CD4-positive, alpha-beta T cell treated with Interleukin-21 for 1 hour (primary cell): ENCODE results near the gene KRT83.

ENCODE experiments used
- DNase-seq: peaks from one replicate; pipeline ENCODE4 v3.0.0-alpha.2; 2020

KRT83 gene

GRCh38 chr12:52320784-52321400 lies at the start of gene KRT83:
TSS of gene KRT83 (minus strand) at chr12:52321398. CDS start at chr12:52321335, 63 bp downstream.
- DNase-seq, result no peak

- no peak for DNase-seq
Measured at GRCh38 chr12:52369809-52370208, 48.6 kb upstream of the KRT83 start.

DNA sequence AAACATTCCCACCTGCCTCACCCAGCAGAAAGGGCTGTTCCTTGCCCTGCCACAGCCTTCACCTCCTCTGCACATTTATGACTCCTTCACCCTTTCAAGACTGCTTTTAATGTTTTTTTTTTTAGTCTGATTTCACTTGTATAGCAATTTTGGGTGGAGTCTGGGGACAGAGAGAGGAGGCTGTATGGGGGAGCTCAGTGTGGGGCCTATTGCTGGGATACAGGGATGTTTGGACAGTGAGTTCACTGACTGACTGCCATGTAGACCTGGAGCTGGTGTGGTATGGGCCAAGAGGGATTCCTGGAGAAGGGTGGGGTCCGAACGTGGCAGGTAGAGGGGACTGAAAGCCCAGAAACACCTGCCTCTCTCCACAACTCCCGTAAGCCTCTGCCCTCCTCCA lies 48.0 kb upstream of the KRT83 start:
- no peak for DNase-seq

- no peak for DNase-seq
Measured at GRCh38 chr12:52368508-52368907, 47.3 kb upstream of the KRT83 start.

- DNase-seq, result no peak
Measured at GRCh38 chr12:52367876-52368275, 46.7 kb upstream of the KRT83 start.

DNA sequence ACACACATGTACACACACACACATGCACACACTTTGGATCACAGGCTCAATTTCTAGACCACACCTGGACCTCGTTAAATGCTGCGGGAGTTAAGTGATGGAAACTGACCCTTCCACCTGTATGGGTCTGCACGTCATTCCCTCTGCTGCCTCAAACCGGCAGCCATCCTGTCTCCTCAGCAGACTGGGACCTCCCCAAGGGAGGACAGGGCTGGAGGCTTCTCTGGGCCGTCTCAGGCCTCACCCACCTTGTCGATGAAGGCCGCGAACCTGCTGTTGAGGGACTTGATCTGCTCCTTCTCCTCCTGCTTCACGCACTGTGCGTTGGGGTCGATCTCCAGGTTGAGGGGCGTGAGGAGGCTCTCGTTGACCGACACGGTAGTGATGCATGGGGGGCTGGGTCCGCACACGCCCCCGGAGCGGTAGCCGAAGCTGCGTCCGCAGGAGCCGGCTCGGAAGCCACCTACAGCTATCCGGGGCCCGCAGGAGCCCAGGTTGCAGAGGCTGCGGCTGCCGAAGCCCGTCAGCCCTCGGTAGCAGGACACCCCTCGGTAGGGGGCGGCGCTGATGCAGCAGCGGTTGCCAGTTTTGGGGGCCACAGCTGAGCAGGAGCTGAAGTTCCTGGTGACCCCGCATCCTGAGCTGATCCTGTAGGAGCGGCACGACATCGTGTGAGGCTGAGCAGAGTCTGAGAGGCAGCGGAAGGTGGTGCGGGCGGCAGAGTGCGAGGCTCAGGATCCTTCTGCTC lies 45.7 kb upstream of the KRT83 start, which contains the start of gene KRT85:
KRT85 (minus strand) TSS at position 744 of the 748 bp plus-strand sequence; CDS start at position 668, 76 bp downstream.
- DNase-seq, result no peak

DNA sequence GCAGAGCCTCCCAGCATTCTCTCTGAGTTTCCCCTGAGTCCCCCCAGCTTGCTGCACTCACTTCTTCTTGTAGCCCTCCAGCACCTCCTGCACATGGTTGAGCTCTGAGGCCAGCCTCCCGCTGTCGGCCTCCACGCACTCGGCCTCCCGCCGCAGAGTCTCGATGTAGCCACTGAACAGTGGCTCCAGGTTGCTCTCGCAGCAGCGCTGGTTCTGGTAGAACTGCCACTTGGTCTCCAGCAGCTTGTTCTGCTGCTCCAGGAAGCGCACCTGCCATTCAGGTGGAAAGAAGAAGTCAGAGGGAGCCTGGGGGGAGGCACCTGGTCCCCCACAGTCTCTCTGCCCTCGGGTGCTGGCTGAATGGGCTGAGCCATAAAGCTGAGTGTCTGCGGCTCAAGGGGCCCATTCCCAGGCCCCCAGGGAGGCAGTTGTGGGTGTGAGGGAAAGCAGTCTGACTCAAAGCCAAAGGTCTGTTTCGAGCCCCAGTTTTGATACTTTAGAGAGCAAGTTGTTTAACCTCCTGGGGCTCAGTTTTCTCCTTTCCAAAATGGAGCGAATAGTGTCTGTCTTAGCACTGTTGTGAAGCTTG lies 43.8 kb upstream of the KRT83 start:
- DNase-seq, result no peak

DNA sequence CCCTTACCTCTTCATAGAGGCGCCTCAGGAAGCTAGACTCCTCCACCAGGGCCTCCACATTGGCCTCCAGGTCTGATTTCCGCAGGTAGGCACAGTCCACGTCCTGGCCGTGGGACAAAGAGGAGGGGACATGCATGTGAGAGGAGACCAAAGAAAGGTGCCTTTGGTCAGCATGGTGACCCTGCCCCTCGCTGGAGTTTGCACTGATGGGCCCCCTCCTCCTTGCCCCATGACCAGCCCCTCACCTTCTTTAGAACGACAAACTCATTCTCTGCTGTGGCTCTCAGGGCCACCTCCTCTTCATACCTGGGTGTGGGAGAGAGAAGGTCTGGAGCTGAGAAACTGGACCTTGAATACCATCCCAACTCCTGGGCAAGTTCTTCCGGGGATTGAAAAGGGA lies 42.9 kb upstream of the KRT83 start:
- no peak for DNase-seq

GRCh38 chr12:52363111-52363679 lies 42.0 kb upstream of the KRT83 start:
- DNase-seq, result no peak

DNA sequence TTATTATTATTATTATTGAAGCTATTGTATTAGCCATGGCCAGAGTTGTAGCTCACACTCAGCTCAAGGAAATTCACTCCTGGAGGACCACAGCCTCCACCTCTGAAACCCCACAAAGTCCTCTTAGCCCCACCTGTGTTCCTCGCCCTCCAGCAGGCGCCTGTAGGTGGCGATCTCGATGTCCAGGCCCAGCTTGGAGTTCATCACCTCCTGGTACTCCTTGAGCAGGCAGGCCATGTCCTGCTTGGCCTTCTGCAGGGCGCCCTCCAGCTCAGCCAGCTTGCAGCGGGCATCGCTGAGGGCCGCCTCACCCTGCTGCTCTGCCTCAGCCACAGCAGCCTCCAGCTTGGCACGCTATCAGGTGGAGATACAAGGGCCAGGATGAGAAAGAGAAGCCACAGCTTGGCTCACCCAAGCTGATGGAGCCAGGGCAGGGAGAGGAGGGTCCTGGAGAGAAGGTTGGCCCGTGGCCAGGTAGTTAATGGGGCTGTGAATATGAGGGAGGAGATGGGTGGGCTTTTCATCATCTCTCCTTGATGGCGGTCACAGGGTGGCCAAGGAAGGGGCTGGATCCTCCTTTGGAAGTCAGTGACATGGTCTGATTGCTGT lies 41.0 kb upstream of the KRT83 start:
- DNase-seq, result no peak

GRCh38 chr12:52361553-52361952 lies 40.4 kb upstream of the KRT83 start:
- DNase-seq, result no peak

DNA sequence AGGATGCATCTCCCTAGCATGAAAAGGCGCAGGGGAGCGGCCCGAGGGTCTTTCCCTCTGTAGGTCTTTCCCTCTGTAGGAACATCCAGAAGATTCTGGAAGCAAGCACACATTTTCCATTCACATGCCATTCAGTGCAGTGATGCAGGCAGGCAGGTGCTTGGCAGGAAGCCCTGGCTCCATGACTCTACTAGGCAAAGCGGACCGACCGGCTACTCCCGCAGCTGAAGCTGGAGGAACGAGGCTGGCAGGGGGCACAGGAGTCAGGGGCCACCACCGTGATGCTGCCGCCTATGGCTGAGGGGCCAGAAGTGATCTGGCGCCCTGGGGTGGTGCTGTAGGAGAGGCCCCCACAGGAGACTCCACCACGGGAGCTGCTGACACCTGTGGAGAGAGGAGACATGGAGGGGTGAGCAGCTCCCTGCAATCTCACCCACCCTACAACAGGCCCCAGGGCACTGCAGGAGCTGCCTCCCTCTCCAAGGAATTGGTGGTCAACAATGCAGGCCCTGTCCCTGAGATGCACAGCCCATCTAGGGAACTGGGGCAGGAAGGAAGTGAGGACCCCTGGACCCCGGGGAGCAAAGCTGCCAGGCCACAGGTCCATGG lies 39.6 kb upstream of the KRT83 start:
- DNase-seq, result no peak

DNA sequence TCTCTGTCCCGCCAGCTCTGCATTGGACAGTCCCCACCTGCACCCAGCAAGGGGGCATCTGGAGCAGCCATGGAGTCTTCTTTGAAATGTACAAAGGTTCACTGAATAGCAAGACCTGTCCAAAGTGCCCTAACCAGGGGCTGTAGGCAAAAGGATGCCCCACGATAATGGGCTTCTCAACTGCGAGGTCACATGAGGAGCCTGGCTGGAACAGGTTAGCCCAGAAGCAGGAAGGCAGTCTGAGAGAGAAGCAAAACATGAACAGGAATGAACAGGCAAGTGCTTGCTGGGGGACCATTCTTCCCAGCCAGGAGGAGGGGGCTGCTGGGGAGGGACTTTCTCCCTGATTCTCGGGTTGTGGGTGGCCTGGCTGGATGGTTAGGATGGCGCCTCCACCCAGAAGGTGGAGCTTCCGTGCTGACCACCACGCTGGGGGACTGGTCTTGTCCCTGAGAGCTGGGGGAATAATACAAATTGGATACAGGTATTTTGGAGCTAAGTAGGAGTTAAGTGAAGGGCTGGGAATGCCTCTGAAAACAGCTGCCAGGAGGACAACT lies 39.0 kb upstream of the KRT83 start:
- no peak for DNase-seq

GRCh38 chr12:52359621-52360061 lies 38.4 kb upstream of the KRT83 start:
- no peak for DNase-seq

DNA sequence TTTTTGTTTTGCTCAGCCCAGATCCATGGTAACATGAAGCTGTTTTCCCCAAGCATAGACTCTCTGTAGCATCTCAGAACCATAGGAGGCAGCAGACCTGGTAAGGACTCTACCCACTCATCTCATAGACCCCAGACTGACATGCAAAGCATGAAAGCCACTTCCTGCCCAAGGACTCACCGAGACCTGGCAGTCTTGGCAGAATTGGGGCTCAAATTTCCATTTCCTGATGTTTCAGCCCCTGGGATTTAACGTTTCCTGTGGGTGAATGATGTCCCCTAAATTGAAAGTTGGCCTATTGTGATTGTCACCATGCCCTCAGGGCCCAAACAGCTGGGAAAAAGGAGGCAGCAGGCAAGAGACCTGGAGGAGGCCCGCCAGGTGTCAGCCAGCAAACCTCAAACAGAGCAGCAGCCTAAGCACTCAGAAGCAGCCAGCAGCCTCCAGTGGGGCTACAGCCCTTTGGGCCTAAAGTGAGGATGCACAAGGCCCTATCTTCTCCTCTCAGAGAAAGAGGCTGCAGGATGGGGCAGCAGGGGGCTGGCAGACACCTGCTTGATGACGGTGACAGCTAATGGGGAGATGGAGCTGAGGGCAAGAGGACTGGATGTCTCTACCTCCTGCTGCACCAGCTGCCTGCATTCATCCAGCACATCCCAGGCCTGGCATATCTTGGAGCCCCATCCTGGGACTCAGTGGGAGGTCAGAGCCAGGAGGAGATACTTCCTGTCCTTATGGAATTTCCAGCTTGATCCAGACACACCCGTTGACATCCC lies 37.6 kb upstream of the KRT83 start:
- DNase-seq, result no peak

GRCh38 chr12:52356762-52357580 lies 35.8 kb upstream of the KRT83 start:
- no peak for DNase-seq

DNA sequence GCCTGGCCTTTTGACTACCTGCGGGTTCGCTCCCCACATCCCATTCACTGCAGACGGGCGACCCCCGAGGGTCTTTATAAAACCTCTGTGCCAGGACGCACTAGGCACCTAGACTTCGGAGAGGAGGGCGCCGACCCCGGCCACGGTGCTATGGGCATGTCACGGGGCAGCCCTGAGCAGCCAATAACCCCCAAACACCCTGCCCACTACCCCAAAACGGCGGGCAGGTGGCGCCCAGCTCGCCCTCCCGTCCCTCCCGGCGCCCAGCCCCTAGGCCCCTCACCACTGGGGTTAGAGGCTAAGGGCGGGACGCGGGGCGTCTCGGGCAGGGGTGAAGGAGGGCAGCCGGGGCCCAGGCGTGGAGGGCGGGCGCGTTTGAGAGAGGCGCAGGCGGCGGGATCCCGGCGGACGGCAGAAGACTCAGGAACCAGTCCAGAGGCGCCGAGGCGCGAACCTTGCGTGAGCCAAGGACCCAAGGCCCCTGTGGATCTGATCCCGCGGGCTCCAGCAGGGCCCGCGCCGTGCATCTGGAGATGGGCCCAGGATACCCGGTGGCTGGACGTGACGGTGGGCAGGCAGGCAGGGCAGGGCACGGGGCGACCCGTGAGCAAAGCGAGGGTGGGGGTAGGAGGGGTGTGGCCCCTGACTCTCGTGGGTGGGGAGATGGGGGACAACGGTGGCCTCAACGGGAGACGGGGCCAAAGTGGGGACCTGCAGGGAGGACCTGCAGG lies 35.0 kb upstream of the KRT83 start:
- no peak for DNase-seq

DNA sequence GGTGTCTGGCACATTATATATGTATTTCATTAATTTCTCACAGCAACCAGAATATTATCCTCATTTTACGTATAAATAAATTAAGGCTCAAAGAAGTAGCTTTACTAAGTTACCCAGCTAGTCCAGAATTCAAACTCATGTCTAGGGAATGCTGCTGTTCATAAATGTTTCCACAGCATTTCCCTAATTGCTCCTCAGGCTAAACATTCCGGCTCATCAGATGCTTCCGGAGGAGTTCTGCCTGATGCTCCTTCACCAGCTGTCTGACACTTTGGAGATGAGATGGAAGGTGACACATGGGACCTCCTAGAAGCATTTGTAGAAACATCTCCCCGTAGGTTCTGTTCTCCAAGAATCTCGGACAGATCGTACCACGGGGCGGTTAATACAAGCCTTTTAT lies 34.0 kb upstream of the KRT83 start:
- no peak for DNase-seq

DNA sequence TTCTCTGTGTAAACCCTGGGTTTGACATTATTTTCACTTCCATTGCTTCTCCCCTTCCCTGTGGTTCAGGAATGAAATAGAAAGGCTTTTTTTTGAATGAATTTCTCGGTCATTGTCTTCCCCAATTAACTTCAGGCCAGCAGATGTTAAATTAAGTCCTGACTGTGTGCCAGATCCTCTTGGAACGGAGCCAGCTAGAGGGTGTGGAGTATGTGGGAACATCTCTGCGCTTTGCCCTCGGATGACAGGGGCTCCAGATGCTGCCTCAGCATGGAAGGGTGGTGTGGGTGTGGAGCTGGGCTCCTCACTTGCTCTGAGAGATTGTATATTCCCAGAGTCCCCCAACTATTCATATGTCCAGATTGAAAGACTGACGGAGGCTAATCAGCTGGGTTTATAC lies 33.0 kb upstream of the KRT83 start:
- DNase-seq, result no peak

GRCh38 chr12:52353766-52354165 lies 32.6 kb upstream of the KRT83 start:
- no peak for DNase-seq
